ENCODE results near the gene CEACAM4.

The CEACAM4 gene

DNA sequence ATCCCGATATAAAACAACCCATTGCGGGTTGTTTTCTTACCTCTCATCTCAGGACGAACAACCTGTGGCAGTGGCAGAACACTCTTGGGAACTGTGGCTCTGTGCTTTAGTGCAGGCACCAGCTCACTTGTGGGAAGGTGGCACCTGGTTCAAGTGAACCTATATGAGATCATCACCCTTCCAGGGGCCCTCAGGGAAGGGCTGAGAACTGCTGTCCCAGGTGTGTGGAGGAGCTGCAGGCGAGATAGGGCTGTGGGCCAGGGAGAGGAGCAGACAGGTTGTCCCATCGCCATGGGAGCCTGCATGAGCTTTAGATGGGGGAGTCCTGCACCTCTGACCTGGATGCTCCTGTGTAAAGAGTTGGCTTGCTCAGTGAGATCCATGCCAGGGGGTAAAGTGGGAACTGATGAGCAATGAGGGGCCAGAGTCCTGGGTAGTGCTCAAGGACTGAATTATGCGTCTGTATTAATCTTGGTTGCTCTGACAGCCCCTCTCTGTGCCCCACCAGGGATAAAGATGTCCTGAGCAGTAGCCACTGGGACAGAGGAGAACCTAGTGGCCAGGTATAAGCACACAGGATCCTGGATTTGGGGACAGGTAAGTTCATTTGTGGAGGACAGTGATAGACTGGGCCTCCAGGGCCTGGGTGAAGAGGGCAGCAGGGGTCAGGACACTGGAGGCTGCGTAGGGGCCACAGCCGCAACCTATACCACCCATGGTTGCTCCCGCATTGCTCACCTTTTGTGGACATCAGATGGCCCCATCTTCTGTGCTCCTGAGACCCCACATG is 8.7 kb downstream of the CEACAM4 start:
- no peak overlapping the region for H3K4me3 ChIP-seq (ENCODE audit: low read depth, low read length)

DNA sequence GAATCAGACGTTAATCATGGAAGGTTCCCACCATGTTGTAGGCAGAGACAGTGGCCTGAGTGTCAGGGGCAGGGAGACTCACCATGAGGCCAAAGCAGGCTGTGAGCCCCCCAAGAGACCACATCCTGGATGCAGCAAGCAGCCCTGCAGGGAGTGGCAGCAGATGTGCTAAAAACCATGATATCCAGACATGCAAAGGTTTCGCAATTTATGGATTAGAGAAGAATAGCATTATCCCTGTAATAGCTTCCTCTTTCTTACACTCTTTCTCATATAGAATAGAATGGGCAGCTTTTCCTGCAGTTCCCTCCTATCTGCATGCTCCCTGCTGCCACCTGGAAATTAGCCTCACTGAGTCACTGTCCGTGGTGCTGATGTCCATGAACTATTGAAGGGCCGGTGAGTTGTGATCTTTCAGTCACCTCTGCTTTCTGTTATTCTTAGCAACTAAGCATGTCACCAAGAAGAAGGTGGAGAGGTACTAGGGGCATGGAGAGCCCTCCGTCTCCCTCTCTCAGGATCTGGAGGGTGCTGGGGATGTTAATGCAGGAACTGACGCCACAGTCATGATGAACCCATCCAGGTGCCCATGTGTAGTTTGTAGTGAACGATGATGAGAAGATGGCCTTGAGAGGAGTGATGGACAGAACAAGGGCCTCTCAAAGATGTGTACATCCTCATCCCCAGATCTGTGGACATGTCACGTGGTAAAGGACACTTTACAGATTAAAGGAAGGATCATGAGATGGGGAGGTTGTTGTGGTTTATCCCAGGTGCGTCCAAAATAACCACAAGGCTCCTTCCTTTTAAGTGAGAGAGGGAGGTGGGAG is 9.9 kb downstream of the CEACAM4 start:
- TF ChIP-seq, protein P1, sequence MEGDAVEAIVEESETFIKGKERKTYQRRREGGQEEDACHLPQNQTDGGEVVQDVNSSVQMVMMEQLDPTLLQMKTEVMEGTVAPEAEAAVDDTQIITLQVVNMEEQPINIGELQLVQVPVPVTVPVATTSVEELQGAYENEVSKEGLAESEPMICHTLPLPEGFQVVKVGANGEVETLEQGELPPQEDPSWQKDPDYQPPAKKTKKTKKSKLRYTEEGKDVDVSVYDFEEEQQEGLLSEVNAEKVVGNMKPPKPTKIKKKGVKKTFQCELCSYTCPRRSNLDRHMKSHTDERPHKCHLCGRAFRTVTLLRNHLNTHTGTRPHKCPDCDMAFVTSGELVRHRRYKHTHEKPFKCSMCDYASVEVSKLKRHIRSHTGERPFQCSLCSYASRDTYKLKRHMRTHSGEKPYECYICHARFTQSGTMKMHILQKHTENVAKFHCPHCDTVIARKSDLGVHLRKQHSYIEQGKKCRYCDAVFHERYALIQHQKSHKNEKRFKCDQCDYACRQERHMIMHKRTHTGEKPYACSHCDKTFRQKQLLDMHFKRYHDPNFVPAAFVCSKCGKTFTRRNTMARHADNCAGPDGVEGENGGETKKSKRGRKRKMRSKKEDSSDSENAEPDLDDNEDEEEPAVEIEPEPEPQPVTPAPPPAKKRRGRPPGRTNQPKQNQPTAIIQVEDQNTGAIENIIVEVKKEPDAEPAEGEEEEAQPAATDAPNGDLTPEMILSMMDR (IDR thresholded peaks at IDR 0.05; ENCODE audit: low read depth, low read length), result no peak
- H3K4me3 ChIP-seq (ENCODE audit: low read depth, low read length), result no peak overlapping the region

More for the DNA sequence above, 8.7 kb downstream of the CEACAM4 start:
- TF ChIP-seq, protein P1 (IDR thresholded peaks at IDR 0.05; ENCODE audit: low read depth, low read length), result no peak

DNA sequence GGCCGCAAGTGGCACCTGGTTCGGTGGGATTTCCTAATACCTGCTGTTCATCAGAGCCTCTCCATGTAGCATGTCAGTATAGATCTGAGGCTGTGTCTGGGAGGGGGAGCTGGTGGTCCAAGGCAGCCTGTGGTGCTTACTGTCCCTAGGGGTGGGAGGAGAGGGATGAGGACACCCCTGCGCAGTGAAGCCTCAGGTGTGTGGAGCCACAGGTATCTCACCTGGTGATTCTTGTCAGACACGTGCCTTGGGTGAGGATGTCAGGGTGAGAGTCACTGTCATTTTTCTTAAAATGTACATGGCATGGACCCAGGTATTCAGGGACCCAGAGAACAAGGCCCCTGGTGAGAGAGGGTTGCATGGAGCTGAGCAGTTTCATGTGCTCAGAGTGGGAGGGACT is 11.7 kb downstream of the CEACAM4 start:
- H3K4me3 ChIP-seq (ENCODE audit: low read depth, low read length), result no peak overlapping the region
- TF ChIP-seq, protein P1 (IDR thresholded peaks at IDR 0.05; ENCODE audit: low read depth, low read length), result no peak

DNA sequence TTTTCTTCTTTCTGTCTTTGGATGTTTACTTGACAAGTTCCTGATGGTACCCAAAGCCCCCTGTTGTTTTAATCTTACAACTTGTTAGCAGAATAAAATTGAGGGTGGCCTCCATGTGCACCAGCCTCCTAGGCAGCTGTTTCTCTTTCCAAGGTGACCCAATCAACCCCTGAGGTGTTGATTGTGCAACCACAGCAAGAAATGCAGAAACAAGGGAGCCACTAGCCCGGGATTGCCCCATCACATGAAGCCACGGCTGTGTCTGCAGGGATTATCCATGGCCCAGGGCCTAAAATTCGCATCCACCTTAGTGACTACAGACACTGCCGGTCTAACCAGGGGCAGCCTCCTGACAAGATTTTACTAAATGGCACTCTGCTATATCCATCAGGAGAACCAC is 14.4 kb downstream of the CEACAM4 start:
- TF ChIP-seq, protein P1 (IDR thresholded peaks at IDR 0.05; ENCODE audit: low read depth, low read length), result no peak
- H3K4me3 ChIP-seq (ENCODE audit: low read depth, low read length), result no peak overlapping the region

DNA sequence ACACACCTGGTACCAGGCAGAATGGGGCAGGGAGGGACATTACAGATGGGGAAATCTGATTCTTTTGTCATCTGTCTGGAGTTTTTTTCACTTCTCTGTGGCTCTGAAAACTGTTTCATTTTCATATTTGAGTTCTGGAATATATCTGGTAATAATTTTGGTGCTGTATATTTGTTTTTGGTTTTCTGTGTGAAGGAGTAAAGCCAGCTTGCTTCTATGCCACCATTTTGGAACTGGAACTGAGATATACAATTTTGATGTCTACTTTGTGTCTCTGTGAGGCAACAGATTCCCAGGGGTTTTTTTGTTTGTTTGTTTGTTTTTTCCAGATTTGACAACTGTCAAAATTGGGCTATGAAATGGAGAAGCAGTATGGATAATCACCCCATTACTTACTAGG is 16.1 kb downstream of the CEACAM4 start:
- TF ChIP-seq, protein P1 (IDR thresholded peaks at IDR 0.05; ENCODE audit: low read depth, low read length), result no peak
- no peak overlapping the region for H3K4me3 ChIP-seq (ENCODE audit: low read depth, low read length)

DNA sequence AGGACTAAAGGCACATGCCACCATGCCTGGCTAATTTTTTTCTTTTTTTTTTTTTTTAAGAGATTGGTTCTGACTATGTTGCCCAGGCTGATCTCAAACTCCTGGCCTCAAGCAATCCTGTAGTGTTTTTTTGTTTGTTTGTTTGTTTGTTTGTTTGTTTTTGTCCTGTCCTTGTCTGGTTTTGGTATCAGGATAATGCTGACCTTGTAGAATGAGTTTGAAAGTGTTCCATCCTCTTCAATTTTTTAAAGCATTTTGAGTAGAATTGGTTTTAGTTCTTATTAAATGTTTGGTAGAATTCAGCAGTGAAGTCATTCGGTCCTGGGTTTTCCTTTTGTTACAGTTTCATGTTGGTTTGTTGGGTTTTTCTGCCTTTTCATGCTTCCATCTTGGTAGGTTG is 19.2 kb downstream of the CEACAM4 start:
- TF ChIP-seq, protein P1 (IDR thresholded peaks at IDR 0.05; ENCODE audit: low read depth, low read length), result no peak
- H3K4me3 ChIP-seq (ENCODE audit: low read depth, low read length), result no peak overlapping the region
